ENCODE measurements around the gene SLC22A2. TPM values are rescaled to one million over a fixed set of nuclear protein-coding genes. Genes with fewer than 3 reads are reported as not detected.

The SLC22A2 gene
- total RNA-seq, 6 experiments from 2014 or later = not detected

GRCh38 chr6:160253292-160253691 is 5.3 kb downstream of the SLC22A2 start:
- Histone ChIP-seq H3K27ac (peak overlapping the region in 2 of 3 donors; percentile 70 to 89), H3K9me3 (no peaks in the 10 kb centered on the region), H3K27me3 (no peaks in the 10 kb centered on the region), H3K36me3 (no peaks in the 10 kb centered on the region), H3K4me3 (no peak overlapping the region), H3K4me1 (peaks cover 0 to 15% (median 7%) of the 10 kb centered on the region in 4 donors)
- ATAC-seq = no peak
- intact Hi-C loops (cut with DNase I) = no loop called here
- no peak for DNase-seq
- TF ChIP-seq CTCF (IDR thresholded peaks at IDR 0.05) (no peak), POLR2A (IDR thresholded peaks at IDR 0.05) (no peak)
- WGBS (ENCODE audit: insufficient coverage, low coverage, low lambda C conversion rate, missing lambda C conversion rate) = 9% methylated on average over 2 of the region's 3 CpGs

GRCh38 chr6:160252073-160252813 is 6.4 kb downstream of the SLC22A2 start:
- DNase-seq (no peak), ATAC-seq (no peak)
- H3K36me3 ChIP-seq = no peaks in the 10 kb centered on the region
- H3K4me3 ChIP-seq = no peak overlapping the region
- no peak overlapping the region for H3K27ac ChIP-seq
- no peaks in the 10 kb centered on the region for H3K9me3 ChIP-seq
- peaks cover 0 to 15% (median 7%) of the 10 kb centered on the region in 4 donors for H3K4me1 ChIP-seq
- 77% methylated on average over 1 of the region's 1 CpG for WGBS (ENCODE audit: insufficient coverage, low coverage, low lambda C conversion rate, missing lambda C conversion rate)
- TF ChIP-seq POLR2A (IDR thresholded peaks at IDR 0.05) = no peak
- TF ChIP-seq CTCF (IDR thresholded peaks at IDR 0.05) = no peak
- intact Hi-C loops (cut with DNase I) = no loop called here
- H3K27me3 ChIP-seq = no peaks in the 10 kb centered on the region

GRCh38 chr6:160249671-160250070 is 8.9 kb downstream of the SLC22A2 start:
- intact Hi-C loops (cut with DNase I) = no loop called here
- TF ChIP-seq POLR2A (IDR thresholded peaks at IDR 0.05) (no peak), CTCF (IDR thresholded peaks at IDR 0.05) (no peak)
- no peak overlapping the region for H3K4me3 ChIP-seq
- DNase-seq (no peak), ATAC-seq (no peak)
- no peak overlapping the region for H3K27ac ChIP-seq
- no peaks in the 10 kb centered on the region for H3K27me3 ChIP-seq
- WGBS (ENCODE audit: insufficient coverage, low coverage, low lambda C conversion rate, missing lambda C conversion rate) = 58% methylated on average over 3 of the region's 3 CpGs
- no peaks in the 10 kb centered on the region for H3K9me3 ChIP-seq
- no peaks in the 10 kb centered on the region for H3K36me3 ChIP-seq
- H3K4me1 ChIP-seq = peaks cover 0 to 14% (median 5%) of the 10 kb centered on the region in 4 donors

GRCh38 chr6:160248538-160248937 is 10.1 kb downstream of the SLC22A2 start:
- Histone ChIP-seq H3K4me1 (peaks cover 0 to 4% (median 2%) of the 10 kb centered on the region in 4 donors), H3K4me3 (no peak overlapping the region), H3K36me3 (no peaks in the 10 kb centered on the region), H3K27me3 (no peaks in the 10 kb centered on the region), H3K27ac (no peak overlapping the region), H3K9me3 (no peaks in the 10 kb centered on the region)
- peak in 1 of 4 donors; percentile 67 for ATAC-seq
- no peak for DNase-seq
- no peak for TF ChIP-seq POLR2A (IDR thresholded peaks at IDR 0.05)
- no peak for TF ChIP-seq CTCF (IDR thresholded peaks at IDR 0.05)
- WGBS (ENCODE audit: insufficient coverage, low coverage, low lambda C conversion rate, missing lambda C conversion rate) = 77% methylated on average over 1 of the region's 1 CpG
- intact Hi-C loops (cut with DNase I) = no loop called here
